ENCODE data around the gene PARP11.

PARP11 gene

DNA sequence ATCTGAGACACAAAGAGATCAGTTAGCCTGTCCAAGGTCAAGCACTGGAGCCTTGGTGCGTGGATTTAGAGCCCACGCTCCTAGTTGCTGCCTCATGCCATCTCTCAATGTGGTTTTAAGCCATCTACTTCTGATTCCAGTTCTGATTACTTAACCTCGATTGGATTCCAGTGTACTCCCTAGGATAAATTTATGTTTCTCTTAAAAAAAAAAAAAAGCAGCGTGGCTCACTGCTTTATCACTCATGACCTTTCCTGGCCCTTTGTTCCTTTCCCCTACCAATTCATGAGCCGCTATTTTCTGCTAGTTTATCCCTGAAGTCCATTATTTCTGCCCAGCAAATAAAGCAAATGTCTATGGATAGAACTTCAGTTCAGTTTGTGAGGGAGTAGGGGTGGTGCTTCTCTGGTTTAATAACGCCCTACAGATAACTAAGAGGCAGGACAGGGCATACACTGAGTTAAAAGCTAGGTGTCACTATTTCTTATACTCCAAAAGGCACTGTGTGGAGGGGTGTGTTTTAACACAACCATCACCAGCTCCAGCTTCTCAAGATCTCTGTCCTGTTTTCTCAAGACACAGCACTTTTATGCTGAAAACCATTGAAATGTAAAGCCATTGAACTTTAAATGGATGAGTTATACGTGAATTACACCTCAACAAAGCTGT lies 9.8 kb upstream of the PARP11 start:
- no peak for TF ChIP-seq POLR2AphosphoS5 (IDR thresholded peaks at IDR 0.05; ENCODE audit: low read depth)
- TF ChIP-seq, protein P1, sequence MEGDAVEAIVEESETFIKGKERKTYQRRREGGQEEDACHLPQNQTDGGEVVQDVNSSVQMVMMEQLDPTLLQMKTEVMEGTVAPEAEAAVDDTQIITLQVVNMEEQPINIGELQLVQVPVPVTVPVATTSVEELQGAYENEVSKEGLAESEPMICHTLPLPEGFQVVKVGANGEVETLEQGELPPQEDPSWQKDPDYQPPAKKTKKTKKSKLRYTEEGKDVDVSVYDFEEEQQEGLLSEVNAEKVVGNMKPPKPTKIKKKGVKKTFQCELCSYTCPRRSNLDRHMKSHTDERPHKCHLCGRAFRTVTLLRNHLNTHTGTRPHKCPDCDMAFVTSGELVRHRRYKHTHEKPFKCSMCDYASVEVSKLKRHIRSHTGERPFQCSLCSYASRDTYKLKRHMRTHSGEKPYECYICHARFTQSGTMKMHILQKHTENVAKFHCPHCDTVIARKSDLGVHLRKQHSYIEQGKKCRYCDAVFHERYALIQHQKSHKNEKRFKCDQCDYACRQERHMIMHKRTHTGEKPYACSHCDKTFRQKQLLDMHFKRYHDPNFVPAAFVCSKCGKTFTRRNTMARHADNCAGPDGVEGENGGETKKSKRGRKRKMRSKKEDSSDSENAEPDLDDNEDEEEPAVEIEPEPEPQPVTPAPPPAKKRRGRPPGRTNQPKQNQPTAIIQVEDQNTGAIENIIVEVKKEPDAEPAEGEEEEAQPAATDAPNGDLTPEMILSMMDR (IDR thresholded peaks at IDR 0.05; ENCODE audit: insufficient read depth, low read length): peak; percentile 19
- DNase-seq (ENCODE audit: low read depth in 1 of 2, low spot score in 1 of 2): no peak

DNA sequence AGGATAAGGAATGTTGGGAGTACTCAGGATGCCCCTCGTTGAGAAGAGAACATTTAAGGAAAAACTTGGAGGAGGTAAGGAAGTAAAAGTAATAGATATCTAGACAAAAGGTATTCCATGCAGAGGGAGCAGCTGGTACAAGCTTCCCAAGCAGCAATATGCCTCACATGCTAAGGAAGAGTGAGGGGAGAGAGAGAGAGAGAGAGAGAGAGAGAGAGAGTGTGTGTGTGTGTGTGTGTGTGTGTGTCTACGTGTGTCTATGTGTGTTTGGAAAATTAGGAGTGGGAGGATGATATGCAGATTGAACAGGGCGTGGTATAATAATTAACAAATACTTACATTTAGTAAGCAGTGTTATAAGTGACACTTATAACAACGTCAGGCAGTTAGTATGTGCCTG lies 9.2 kb upstream of the PARP11 start:
- no peak overlapping the region for H3K27ac ChIP-seq (replicated peaks)
- no peak for DNase-seq (ENCODE audit: low read depth in 1 of 2, low spot score in 1 of 2)
- H3K27me3 ChIP-seq (ENCODE audit: insufficient read depth, poor library complexity, severe bottlenecking): no peaks in the 10 kb centered on the region
- no peak overlapping the region for H3K4me3 ChIP-seq (replicated peaks; ENCODE audit: insufficient read depth, low read length)
- TF ChIP-seq GABPA (IDR thresholded peaks at IDR 0.05; ENCODE audit: low read depth): no peak
- TF ChIP-seq, protein P1 (IDR thresholded peaks at IDR 0.05; ENCODE audit: insufficient read depth, low read length): no peak
- TF ChIP-seq, protein P2, sequence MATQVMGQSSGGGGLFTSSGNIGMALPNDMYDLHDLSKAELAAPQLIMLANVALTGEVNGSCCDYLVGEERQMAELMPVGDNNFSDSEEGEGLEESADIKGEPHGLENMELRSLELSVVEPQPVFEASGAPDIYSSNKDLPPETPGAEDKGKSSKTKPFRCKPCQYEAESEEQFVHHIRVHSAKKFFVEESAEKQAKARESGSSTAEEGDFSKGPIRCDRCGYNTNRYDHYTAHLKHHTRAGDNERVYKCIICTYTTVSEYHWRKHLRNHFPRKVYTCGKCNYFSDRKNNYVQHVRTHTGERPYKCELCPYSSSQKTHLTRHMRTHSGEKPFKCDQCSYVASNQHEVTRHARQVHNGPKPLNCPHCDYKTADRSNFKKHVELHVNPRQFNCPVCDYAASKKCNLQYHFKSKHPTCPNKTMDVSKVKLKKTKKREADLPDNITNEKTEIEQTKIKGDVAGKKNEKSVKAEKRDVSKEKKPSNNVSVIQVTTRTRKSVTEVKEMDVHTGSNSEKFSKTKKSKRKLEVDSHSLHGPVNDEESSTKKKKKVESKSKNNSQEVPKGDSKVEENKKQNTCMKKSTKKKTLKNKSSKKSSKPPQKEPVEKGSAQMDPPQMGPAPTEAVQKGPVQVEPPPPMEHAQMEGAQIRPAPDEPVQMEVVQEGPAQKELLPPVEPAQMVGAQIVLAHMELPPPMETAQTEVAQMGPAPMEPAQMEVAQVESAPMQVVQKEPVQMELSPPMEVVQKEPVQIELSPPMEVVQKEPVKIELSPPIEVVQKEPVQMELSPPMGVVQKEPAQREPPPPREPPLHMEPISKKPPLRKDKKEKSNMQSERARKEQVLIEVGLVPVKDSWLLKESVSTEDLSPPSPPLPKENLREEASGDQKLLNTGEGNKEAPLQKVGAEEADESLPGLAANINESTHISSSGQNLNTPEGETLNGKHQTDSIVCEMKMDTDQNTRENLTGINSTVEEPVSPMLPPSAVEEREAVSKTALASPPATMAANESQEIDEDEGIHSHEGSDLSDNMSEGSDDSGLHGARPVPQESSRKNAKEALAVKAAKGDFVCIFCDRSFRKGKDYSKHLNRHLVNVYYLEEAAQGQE (IDR thresholded peaks at IDR 0.05; ENCODE audit: insufficient replicate concordance, low read depth): no peak
- TF ChIP-seq SPI1 (IDR thresholded peaks at IDR 0.05; ENCODE audit: borderline replicate concordance, low read depth): no peak
- no peak for TF ChIP-seq POLR2AphosphoS5 (IDR thresholded peaks at IDR 0.05; ENCODE audit: low read depth)

More for the DNA sequence above, 9.8 kb upstream of the PARP11 start:
- no peaks in the 10 kb centered on the region for H3K27me3 ChIP-seq (ENCODE audit: insufficient read depth, poor library complexity, severe bottlenecking)
- H3K27ac ChIP-seq (replicated peaks): no peak overlapping the region
- H3K4me3 ChIP-seq (replicated peaks; ENCODE audit: insufficient read depth, low read length): no peak overlapping the region

DNA sequence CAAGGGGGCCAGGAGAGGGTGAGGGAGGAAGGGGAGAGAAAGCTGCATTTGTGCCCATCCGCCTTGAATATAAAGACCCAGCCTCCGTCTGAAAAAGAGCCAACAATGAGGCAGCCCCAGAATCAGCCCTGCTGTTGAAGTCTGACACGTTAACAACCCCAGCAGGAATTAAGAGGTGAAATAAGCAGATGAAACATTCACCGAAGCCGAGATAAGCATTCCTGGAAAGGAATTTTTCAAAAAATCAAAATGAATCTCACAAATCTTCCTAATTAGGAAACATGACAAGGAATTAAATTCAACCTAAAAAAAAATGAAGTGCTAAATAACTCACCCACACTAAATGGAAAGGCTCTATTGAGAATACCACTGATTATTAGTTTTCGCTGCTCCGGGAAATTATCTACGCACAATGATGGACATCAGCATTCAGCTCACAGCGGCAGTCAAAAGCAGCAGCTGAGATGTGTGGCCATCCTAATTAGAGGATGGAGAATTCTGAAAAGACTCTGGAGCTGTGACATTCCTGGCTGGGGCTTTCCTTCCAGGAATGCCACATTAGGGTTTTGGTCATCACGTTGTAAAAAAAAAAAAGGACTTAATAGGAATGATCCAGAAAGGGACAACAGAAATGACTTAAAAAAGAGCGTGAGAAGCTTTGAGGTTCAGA lies 8.2 kb upstream of the PARP11 start:
- no peak overlapping the region for H3K27ac ChIP-seq (replicated peaks)
- H3K4me3 ChIP-seq (replicated peaks; ENCODE audit: insufficient read depth, low read length): no peak overlapping the region
- TF ChIP-seq GABPA (IDR thresholded peaks at IDR 0.05; ENCODE audit: low read depth) (no peak), SPI1 (IDR thresholded peaks at IDR 0.05; ENCODE audit: borderline replicate concordance, low read depth) (no peak), POLR2AphosphoS5 (IDR thresholded peaks at IDR 0.05; ENCODE audit: low read depth) (no peak)
- TF ChIP-seq, protein P1 (IDR thresholded peaks at IDR 0.05; ENCODE audit: insufficient read depth, low read length): no peak
- TF ChIP-seq, protein P2 (IDR thresholded peaks at IDR 0.05; ENCODE audit: insufficient replicate concordance, low read depth): no peak
- no peak for DNase-seq (ENCODE audit: low read depth in 1 of 2, low spot score in 1 of 2)
- H3K27me3 ChIP-seq (ENCODE audit: insufficient read depth, poor library complexity, severe bottlenecking): no peaks in the 10 kb centered on the region
